ENCODE data around the gene ERH. TPM values are rescaled to one million over a fixed set of nuclear protein-coding genes. Genes with fewer than 3 reads are reported as not detected.

The ERH gene
- total RNA-seq = 97.4 and 112 TPM in 2 replicates

GRCh38 chr14:69398053-69398817, at the start of gene ERH, which contains the start of gene SLC39A9:
Gene ERH, minus strand, starts transcription at chr14:69398299. Its CDS starts 66 bp downstream, at chr14:69398233.
Gene SLC39A9, plus strand, starts transcription at chr14:69398692. Its CDS starts 678 bp downstream, at chr14:69399370.

Other genes with a start within 250 kb of the ERH start
- 33.8 and 49.1 TPM in 2 replicates for gene DCAF5, start 245.2 kb downstream of the ERH start, total RNA-seq
- 7.1 and 11.8 TPM in 2 replicates for gene EXD2, start 206.8 kb downstream of the ERH start, total RNA-seq
- under 0.01 TPM in 2 replicates for gene GALNT16, start 138.1 kb downstream of the ERH start, total RNA-seq
- 116 and 182 TPM in 2 replicates for gene SLC39A9, start 393 bp upstream of the ERH start, total RNA-seq
- 0.22 and 0.39 TPM in 2 replicates for gene PLEKHD1, start 86.4 kb upstream of the ERH start, total RNA-seq
- not detected in 2 replicates for gene CCDC177, start 176.6 kb upstream of the ERH start, total RNA-seq
- 4.6 and 6.3 TPM in 2 replicates for gene SUSD6, start 213.3 kb upstream of the ERH start, total RNA-seq

All from placental epithelial cell (primary cell).